Bronchial epithelial cell (primary cell): ENCODE measurements around the gene RAE1. TPM values are rescaled to one million over a fixed set of nuclear protein-coding genes. Genes with fewer than 3 reads are reported as not detected.

ENCODE experiments used
- DNase-seq: peaks from one replicate; pipeline ENCODE4 v3.0.0-alpha.2; 2010; ENCODE audit warnings: low read depth
- FAIRE-seq: peaks from 2 replicates; lab custom pipeline; 2011; peaks lifted over from hg19 to GRCh38; lab: Jason Lieb, UNC
- H3K27me3 ChIP-seq: 2 replicates; pipeline ENCODE4 v1.5.1; 2011; ENCODE audit warnings: low read length; ENCODE audit not compliant: control insufficient read depth, insufficient read depth
- H3K36me3 ChIP-seq: 2 replicates; pipeline ENCODE4 v1.5.1; 2011; ENCODE audit warnings: low read length; ENCODE audit not compliant: control insufficient read depth, insufficient read depth
- H3K4me3 ChIP-seq: 2 replicates; pipeline ENCODE4 v1.5.1; 2011; ENCODE audit warnings: mild to moderate bottlenecking, low read depth, low read length, control low read depth
- CTCF ChIP-seq: IDR thresholded peaks from 2 replicates; pipeline ENCODE4 v1.5.1; 2011; ENCODE audit warnings: mild to moderate bottlenecking, moderate library complexity, low read length, control low read depth, inconsistent platforms; ENCODE audit not compliant: insufficient read depth, severe bottlenecking
- total RNA-seq: library from RNA; depleted of rRNA; stranded (reverse); fragments of >200 nt; gene quantifications from 2 replicates; pipeline ENCODE4 v1.2.1, GENCODE V29; 2014

RAE1 gene
- 21.6 and 25.1 TPM in 2 replicates for total RNA-seq

GRCh38 chr20:57351042-57351783 lies at the start of gene RAE1:
TSS of gene RAE1 (plus strand) at chr20:57351255. CDS start at chr20:57354039, 2,784 bp downstream.
- Histone ChIP-seq H3K36me3 (peaks cover 11% of the 10 kb centered on the region), H3K4me3 (peak within 1 kb of the TSS; percentile 99), H3K27me3 (no peaks in the 10 kb centered on the region)
- no peak for FAIRE-seq
- no peak for TF ChIP-seq CTCF
- peak; percentile 90 for DNase-seq

GRCh38 chr20:57306747-57307146 lies 44.3 kb upstream of the RAE1 start:
- DNase-seq (peak; percentile 21), FAIRE-seq (no peak)
- no peak for TF ChIP-seq CTCF
- peaks cover 3% of the 10 kb centered on the region for H3K27me3 ChIP-seq
- no peak overlapping the region for H3K4me3 ChIP-seq
- H3K36me3 ChIP-seq = no peaks in the 10 kb centered on the region

GRCh38 chr20:57308451-57309271 lies 42.4 kb upstream of the RAE1 start:
- DNase-seq (no peak), FAIRE-seq (no peak)
- no peak for TF ChIP-seq CTCF
- no peak overlapping the region for H3K4me3 ChIP-seq
- no peaks in the 10 kb centered on the region for H3K36me3 ChIP-seq
- peaks cover 3% of the 10 kb centered on the region for H3K27me3 ChIP-seq

- no peak for FAIRE-seq
- Histone ChIP-seq H3K27me3 (peaks cover 3% of the 10 kb centered on the region), H3K4me3 (no peak overlapping the region), H3K36me3 (no peaks in the 10 kb centered on the region)
- TF ChIP-seq CTCF = no peak
- DNase-seq = no peak
Observed at GRCh38 chr20:57309544-57310115, 41.4 kb upstream of the RAE1 start.

- FAIRE-seq = no peak
- DNase-seq = no peak
- Histone ChIP-seq H3K27me3 (peaks cover 3% of the 10 kb centered on the region), H3K4me3 (no peak overlapping the region), H3K36me3 (no peaks in the 10 kb centered on the region)
- no peak for TF ChIP-seq CTCF
Observed at GRCh38 chr20:57310821-57311514, 40.1 kb upstream of the RAE1 start.
